Posterior cingulate gyrus (tissue), 11 donors: ENCODE results near the gene SH2D4B.
A peak's percentile ranks its signal among the peaks of the same experiment; 100 is the strongest.
"Not testable (repeated sequence)": the region's sequence is repeated elsewhere in the genome, so short reads cannot be mapped to it uniquely, and the experiment has no call there.

Source experiments
- DNase-seq, 10 donors: peaks; one replicate each; pipeline versions ENCODE4 v3.0.0 to v3.0.0-alpha.2; 2020 to 2021; ENCODE audit warnings: mixed read lengths in 3 of 10
- intact Hi-C: fragments of 100-400 bp; cut with DNase I; formaldehyde crosslinking; loops from one replicate; pipeline ENCODE4 v1.15.1; 2023

SH2D4B gene

DNA sequence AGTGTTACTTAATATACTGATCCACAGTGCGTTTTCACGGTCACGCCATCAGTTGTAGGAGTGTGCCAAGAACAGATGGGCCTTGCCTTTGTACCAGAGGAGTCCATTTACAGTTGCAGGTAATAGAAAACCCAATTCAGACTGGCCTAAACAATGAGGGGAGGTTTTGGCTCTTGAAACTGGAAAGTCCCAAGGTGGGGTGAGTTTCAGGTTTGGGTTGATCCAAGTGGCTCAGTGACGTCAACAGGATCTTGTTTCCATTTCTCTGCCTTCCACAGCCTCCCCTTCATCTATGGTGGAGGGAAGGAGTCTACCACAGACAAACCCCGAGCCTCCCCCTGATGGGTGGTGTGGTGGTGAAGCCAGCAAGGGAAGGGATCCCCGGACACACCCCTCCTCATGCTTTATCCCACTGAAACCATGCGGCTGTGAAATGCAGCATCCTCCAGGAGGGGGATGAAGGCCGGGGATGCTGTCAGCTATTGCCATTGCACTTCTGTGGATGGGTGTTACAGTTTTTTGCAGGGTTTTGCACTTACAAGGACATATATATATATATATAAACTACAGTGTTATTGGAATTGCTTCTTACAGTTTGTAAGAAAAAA is 14.8 kb upstream of the SH2D4B start:
- intact Hi-C loops: no loop called here
- no peak for DNase-seq

DNA sequence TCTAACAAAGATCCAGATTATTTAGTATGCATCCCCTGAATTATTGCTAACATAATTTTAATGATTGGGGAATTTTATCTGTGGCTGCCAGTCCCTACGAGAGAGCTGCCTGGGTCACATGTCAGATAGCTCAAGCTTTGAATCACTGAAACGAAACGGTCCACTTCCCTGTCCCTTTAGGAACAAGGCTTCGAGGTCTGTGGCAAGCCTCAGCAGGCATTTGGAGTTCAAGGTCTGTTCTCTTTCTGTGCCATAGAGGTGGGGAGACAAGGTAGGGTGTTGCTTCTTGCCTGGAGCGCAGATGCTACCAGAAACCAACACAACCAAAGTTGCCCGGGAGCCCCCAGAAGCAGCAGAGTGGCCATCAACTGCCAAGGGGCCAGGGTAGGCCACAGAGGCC is 13.9 kb upstream of the SH2D4B start:
- DNase-seq: no peak
- intact Hi-C loops: no loop called here

DNA sequence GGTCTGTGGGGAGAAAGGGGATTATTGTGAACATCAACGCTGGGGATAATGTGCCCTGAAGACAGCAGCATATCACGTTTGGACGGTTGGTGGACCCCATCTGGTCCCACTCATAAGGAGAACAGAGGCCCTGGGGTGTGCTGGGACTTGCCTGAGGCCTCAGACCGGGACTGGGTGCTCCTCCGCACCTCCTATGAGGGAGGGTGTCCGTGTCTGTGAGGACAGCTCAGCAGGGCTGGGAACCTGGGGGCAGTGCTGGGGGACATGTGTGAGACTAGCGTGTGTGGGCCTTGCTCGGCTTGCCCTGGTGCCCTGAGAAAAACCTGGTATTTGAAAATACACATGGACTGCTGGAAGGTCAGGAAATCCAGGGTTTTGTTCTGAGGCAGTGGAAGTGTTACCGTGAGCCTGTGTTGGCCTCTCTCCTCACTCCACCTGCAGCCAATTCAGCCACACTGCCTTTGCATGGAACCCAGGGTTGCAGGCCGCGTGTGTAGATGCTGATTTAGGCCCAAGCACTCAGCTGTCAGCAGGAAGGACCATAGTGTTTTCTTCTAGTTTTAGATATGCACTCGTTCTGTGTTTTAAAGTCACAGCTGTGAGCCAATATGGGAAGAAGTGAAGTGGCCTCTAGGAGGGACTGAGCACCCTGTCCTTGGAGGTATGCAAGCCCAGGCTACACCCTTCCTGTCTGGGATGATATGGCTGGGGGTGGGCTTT is 13.4 kb upstream of the SH2D4B start:
- peak in 1 of 10 donors; percentile 76 for DNase-seq
- intact Hi-C loops: no loop called here

DNA sequence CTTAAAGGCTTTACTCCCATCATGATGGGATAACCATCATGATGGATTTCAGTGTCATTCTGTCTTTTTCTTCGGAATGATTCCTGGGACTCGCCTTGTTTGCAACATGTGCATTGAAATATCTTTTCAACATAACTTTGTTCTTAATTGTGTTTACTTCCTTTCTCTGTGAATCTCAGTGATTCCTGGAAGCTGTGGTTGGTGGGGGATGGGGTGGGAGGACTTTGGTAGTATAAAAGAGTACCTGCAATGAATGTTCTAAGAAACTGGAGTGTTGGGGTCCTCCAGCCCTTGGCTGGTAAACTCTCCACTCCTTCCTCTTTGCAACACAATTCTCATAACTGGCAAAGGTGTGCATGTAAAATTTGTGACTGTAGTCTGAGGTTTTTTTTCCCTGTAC is 11.5 kb upstream of the SH2D4B start:
- intact Hi-C loops: no loop called here

DNA sequence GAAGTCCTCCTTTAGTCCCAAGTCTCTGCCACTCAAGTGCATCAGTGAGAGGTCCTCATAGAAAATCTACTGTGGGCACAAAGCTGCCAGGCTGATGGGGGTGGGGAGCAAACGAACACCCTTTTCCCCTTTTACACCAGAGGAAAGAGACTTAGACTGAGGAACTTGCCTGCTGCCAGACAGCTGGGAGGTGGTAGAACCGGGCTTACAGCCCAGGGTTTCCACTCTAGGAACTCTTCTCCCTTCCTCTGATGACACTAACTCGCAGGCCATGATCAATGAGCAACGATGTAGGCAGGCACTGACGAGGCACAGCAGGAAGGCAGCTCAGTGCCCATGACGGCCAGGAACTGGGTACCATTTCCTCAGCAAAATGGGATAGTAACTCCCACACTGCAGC is 11.0 kb upstream of the SH2D4B start:
- DNase-seq: peak in 1 of 10 donors; percentile 42
- intact Hi-C loops: no loop called here

More for the DNA sequence above, 11.5 kb upstream of the SH2D4B start:
- no peak for DNase-seq

DNA sequence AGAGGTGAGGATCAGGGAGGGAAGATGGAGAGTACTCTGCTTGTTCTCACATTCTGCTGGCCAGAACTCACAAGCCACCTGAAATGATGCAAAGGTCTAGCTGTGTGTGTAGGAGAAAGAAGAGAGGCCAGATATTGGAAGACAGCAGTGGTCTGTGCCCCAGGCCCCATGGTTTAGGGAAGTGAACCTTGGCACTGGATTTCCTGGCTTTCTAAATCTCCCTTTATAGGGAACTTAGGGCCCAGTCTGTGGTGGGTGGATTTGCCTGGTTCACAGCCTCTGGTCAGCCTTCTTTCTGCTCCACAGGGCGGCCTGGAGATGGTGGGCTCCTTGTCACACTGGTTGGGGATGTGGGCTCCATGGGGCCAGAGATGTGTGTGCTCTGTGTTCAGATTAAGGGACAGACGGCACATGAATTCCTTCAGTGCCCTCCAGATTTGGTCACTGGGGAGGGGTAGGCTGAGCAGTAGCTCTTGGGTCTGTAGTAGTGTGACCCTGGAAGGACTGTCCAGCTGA is 9.5 kb upstream of the SH2D4B start:
- no peak for DNase-seq
- intact Hi-C loops: no loop called here

DNA sequence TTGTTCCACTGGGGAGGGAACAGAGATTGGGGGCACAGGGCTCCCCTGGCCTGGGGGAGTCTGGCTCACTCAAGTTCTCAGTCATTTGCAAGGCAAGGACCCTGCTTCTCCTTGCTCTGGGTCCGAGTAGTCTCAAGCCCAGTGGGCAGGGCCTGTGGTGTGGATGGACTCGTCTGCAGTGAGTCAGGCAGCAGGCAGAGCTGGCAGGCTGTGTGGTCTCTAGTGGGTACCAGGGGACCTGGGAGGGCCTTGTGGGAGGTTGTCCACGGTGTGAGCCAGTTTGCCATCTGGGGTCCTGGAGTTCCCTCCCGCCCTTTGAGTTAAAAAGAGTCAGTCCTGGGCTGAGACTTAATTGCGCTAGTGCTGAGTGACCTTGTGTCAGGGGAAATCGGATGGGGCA is 8.8 kb upstream of the SH2D4B start:
- peak in 1 of 10 donors; percentile 50 for DNase-seq
- intact Hi-C loops: no loop called here

DNA sequence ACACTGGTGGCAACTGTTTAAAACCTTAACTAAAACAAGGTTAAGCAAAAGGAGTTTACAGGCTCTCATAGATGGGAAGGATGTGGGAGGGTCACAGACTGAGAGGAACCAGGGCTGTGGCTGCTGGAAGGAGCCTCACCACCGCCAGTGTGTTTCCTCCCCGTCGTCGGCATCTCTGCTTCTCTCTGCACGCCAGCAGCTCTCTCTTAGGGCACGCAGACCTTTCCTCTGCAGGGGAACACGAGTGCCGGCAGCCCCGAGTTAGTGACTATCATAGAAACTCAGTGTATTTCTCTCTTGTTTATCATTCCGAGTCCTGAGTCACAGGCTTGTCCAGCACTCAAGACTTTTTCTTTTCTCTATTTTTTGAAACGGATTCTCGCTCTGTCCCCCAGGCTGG is 8.1 kb upstream of the SH2D4B start:
- DNase-seq: peak in 1 of 10 donors; percentile 78
- intact Hi-C loops: no loop called here

DNA sequence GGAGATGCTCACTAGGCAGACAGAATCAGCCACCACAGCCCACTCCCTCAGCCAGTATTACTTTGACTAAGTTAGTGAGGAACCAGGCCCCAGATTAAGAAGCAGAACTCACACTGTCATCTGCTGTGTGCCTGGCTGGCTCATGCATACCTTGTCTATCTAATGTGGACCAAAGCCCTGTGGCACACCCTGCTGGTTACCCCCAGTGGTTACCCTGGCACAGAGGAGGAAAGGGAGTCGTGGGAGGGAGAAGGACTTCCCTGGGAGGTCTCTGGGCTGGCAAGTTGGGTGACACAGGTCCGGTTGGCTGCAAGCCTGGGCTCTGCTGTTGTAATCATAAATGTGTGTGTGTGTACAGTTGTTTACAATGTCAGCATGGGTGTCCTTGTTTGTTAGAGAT is 7.5 kb upstream of the SH2D4B start:
- intact Hi-C loops: no loop called here
- DNase-seq: peak in 1 of 10 donors; percentile 72

DNA sequence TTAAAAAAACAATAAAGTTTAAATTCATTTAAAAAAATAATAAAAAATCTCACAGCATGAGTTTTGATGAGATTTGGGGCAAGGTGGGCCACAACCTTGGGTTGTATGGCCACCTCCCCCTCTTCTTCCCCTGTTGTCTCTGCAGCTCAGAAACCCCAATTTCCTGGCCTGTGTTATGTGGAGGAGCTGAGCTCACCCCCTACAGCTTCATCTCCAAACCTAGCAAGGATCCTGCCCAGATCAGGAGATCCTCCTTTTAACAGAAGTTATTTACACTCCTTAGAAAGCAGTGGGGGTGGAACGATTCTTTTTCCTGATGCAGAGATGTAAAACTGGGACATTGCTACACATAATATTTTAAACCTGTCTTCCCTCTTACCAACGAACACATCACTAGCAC is 6.9 kb upstream of the SH2D4B start:
- intact Hi-C loops: no loop called here
- DNase-seq: no peak

DNA sequence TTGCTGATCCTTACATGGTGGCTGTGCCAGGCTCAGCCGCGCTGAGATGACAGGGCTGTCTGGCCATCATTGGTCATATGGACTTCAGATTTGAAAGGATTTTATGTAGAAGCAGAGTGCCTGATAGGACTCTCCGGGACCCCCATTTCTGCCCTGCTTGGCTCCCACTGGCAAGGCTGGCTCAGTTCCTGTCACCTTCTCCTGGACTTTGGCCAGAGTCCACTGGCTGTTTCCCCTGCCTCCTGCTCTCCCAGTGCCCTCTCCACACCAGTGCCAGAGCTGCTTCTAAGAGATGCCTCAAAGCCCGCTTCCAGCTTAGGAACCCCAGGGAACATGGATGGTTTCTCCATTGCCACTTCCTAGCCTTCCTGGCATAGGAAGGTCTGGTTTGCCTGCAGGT is 5.1 kb upstream of the SH2D4B start:
- intact Hi-C loops: no loop called here
- DNase-seq: peak in 1 of 10 donors; percentile 68

DNA sequence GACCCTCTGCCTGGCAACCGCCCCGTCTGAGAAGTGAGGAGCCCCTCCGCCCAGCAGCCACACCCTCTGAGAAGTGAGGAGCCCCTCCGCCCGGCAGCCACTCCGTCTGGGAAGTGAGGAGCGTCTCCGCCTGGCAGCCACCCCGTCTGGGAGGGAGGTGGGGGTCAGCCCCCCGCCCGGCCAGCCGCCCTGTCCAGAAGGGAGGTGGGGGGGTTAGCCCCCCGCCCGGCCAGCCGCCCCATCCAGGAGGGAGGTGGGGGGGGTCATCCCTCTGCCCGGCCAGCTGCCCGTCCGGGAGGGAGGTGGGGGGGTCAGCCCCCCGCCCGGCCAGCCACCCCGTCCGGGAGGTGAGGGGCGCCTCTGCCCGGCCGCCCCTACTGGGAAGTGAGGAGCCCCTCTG is 3.6 kb upstream of the SH2D4B start:
- intact Hi-C loops, DNase-seq: not testable (repeated sequence)

DNA sequence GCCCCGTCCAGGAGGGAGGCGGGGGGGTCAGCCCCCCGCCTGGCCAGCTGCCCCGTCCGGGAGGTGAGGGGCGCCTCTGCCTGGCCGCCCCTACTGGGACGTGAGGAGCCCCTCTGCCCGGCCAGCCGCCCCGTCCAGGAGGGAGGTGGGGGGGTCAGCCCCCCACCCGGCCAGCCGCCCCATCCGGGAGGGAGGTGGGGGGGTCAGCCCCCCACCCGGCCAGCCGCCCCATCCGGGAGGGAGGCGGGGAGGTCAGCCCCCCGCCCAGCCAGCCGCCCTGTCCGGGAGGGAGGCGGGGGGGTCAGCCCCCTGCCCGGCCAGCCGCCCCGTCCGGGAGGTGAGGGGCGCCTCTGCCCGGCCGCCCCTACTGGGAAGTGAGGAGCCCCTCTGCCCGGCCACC is 3.1 kb upstream of the SH2D4B start:
- intact Hi-C loops, DNase-seq: not testable (repeated sequence)

DNA sequence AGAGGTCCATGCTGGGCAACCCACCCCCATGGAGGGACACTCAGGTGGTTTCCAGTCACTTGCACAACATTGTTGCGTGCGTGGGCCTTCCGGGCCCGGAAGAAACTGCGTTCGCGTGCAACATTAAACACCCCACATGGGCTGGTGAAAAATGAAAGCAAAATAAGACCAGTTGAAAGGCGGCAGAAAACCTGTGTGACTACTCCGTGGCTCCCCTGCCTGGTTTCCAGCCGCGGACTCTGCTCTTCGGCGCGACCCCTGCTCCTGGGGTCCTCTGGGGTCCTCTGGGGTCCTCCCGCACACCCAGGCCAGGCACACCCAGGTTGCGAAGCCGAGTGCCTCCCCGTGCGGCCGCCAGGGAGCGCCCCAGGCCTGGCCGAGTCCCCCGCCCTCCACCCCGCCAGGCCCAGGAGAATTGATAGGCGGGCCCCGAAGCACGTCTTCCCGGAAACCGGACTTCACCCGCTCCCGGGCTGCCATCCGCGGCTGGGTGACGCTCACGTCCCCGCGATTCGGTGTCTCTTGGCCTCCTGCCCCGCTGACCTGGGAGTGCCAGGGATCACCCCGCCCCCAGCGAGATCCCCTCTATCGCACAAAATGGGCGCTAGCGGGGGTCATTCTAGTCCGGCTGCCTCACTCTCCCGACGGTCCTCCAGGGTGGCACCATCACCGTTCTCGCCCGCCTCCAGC is 1.9 kb upstream of the SH2D4B start:
- peak in 3 of 10 donors; percentile 40 to 90 (median 64) for DNase-seq
- intact Hi-C loops: no loop called here

DNA sequence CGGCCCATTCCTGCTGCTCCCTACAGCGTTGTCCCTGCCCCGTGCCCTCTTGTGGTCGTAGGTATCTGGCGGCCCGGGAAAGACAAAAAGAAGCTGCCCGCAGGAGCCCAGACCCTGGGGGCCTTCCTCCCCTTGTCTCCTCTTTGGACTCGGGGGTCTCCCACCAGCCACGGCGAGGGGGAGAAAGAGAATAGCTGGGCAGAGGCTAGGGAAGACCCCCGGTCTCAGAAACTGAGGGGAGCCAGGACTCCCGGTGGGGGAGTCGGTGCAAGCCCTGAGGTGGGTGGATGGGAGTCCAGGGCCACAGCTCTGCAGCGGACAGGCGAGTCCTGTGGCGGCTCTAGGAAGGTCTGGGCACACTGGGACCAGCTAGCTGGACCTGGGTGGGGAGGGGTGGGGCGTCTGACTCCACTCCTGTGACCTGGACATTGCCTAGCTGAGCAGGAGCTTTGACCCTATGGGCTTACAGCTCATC is 1.3 kb upstream of the SH2D4B start:
- intact Hi-C loops: no loop called here
- no peak for DNase-seq

DNA sequence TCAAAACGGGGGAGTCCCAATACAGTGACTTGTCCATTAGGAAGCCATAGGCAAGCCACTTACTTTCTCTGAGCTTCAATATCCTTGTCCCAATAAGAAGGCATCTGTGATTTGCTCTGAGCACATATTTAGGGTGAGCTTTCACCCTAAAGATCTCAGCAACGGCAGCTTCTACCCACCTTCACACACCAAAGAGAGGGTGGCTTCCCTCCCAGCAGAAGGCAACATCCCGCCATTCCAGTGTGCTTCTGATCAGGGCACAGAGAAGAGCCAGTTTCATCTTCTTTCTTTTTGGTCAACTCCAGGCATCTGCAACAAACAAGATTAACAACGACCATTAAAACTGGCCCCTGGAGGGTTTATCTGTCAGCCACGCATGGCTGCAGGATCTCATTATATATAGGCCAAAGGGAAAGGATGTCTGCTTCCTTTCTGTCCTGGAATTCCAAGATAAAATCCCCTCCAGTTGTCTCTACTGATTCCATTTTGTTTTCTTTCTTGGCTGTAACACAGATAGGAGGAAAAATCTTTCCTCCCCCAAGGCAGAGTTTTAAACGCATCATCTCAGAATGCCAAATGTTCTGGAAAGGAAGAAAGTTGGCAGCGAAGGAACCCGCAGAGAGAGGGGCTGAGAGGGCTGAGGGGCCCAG is 491 bp upstream of the SH2D4B start:
- no peak for DNase-seq
- intact Hi-C loops: no loop called here

DNA sequence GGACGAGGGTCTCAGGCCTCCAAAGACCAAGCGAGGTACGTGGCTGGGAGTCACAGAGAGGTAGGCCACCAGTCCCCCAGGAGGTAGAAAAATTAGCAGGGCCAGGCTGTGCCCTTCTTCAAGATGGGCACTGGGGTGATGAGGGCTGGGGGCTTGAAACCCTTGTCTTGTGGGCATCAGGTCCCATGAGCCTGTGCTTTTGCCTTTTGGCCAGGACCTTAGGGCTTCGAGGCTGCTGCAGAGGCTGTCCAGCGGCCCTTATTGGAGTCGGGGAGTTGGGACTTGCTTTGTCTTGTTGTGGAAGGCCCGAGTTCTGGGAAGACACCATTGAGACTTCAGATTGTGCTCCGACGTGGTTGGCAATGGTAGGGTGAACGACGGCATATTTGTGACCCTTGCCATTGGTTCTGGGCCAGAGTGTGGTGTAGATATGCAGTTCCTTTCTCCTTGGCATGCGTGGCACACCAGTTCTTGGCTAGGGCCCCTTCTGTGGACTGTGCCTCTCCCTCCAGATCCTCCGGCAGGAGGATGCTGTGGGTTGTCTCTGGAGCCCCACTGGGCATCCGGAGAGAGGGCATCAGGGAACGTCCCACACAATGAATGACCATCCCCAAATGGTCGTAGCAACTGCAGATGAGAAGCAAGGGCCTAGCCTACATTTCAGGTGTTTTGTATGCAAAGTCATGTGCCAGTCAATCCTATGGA is 931 bp downstream of the SH2D4B start:
- intact Hi-C loops: no loop called here
- no peak for DNase-seq

DNA sequence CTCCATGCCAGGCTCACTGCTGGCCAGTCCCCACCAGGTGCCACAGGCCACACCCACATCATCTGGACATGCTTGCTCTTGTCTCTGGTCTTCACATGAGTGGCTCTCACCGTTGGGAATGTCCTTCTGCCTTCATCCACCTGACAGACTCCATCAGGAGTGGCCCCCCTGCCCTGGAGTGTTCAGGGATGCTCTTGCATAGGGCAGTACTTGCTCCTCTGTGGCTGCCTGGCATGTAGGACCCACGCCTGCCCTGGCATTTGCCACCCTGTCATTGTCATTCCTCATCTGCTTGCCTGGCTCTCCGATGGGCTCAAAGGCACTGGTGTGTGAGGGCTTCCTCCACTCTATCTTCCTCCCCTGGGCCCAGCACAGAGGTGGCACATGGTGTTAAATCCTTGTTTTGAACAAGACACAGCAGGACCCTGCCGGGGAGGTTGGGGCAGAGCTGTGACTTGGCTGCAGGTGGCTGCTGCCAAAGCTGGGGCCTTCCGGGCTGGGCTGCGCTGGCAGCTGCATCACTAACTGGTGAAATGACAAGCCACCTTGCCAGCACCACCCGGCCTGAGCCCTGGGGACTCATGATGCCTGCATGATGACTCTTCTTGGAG is 1.8 kb downstream of the SH2D4B start:
- peak in 3 of 10 donors; percentile 76 to 84 (median 80) for DNase-seq
- intact Hi-C loops: no loop called here

DNA sequence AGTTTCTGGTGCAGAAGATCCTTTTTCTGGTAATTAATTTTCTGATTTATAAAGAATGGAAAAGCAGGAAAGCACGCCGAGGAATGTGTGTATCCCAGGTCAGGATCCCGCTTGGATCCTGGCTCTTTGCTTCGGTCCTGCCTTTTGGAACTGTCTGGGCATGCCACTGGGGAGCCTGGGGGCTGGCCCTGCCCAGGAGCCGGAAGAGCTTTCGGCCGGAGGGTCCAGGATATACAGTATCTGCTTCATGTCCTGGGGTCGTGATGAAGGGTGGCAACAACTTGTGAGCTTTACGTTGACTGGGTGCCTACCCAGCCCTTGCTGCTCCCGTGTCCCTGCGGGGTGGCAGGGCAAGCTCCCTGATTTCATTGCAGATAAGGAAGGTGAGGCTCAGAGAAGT is 2.4 kb downstream of the SH2D4B start:
- no peak for DNase-seq
- intact Hi-C loops: no loop called here

DNA sequence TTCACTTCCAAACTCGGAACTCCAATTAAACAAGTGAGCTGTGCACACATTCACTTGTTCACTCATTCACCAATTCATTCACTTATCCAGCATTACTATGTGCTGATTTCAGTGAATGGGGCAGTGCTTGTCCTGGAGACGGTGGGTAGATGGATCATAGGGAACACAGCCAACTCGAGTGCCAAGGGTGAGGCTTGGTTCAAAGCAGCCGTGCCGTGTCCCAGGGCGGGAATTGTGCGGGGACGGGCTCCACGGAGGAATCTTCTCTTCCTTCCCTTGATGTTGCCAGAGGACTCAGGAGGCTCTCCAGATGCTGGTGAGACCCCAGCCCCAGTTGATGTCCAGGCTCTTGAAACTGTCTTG is 2.9 kb downstream of the SH2D4B start:
- DNase-seq: no peak
- intact Hi-C loops: no loop called here
